Calu3 (cell line): ENCODE results near the gene TRIM10. TPM values are rescaled to one million over a fixed set of nuclear protein-coding genes. Genes with fewer than 3 reads are reported as not detected.
"Not testable (repeated sequence)": the region's sequence is repeated elsewhere in the genome, so short reads cannot be mapped to it uniquely, and the experiment has no call there.

Experiments used
- BruUV-seq: library from RNA; stranded (reverse); fragments of 400-500 nt; replicated peaks from 2 replicates; lab custom pipeline; 2021; lab: Mats Ljungman, UMichigan
- CTCF ChIA-PET: fragments of 300-600 bp; sonication (Branson Sonifier 250); formaldehyde crosslinking; loops from one replicate; lab custom pipeline; 2022; ENCODE audit warnings: antibody characterized with exemption; lab: Charles Lee
- DNase-seq: peaks from one replicate; pipeline ENCODE4 v3.0.0; 2022
- H3K27ac Mint-ChIP-seq: one replicate; pipeline ENCODE4 v1.8.0; 2022; ENCODE audit warnings: mixed read lengths; ENCODE audit not compliant: unreplicated experiment
- H3K27me3 Mint-ChIP-seq: one replicate; pipeline ENCODE4 v1.8.0; 2022; ENCODE audit warnings: mixed read lengths; ENCODE audit not compliant: unreplicated experiment
- H3K36me3 Mint-ChIP-seq: one replicate; pipeline ENCODE4 v1.8.0; 2022; ENCODE audit warnings: mild to moderate bottlenecking, moderate library complexity, mixed read lengths; ENCODE audit not compliant: insufficient read depth, unreplicated experiment
- H3K4me1 Mint-ChIP-seq: one replicate; pipeline ENCODE4 v1.8.0; 2022; ENCODE audit warnings: mild to moderate bottlenecking, low read depth, mixed read lengths; ENCODE audit not compliant: unreplicated experiment
- H3K4me3 Mint-ChIP-seq: one replicate; pipeline ENCODE4 v1.8.0; 2022; ENCODE audit warnings: mild to moderate bottlenecking, low read depth, moderate library complexity, mixed read lengths; ENCODE audit not compliant: unreplicated experiment
- H3K9me3 Mint-ChIP-seq: one replicate; pipeline ENCODE4 v1.8.0; 2022; ENCODE audit warnings: low read depth, mixed read lengths; ENCODE audit not compliant: unreplicated experiment
- CTCF ChIP-seq: fragments of 200-600 bp; IDR thresholded peaks from one replicate; pipeline ENCODE4 v1.8.0; 2022; ENCODE audit warnings: antibody characterized with exemption; ENCODE audit not compliant: unreplicated experiment
- intact Hi-C: fragments of 100-400 bp; cut with micrococcal nuclease; formaldehyde crosslinking; loops from one replicate; pipeline ENCODE4 v1.10.0; 2022; ENCODE audit not compliant: unreplicated experiment
- total RNA-seq: library from RNA; stranded (reverse); gene quantifications from 2 replicates; pipeline ENCODE4 v1.2.3, GENCODE V29; 2022

Gene TRIM10
- total RNA-seq, 1 experiment from 2014 or later = 1.8 TPM

GRCh38 chr6:30145818-30146217 lies 15.2 kb downstream of the TRIM10 start:
- Mint-ChIP-seq H3K27me3 (peaks cover 11% of the 10 kb centered on the region), H3K9me3 (no peaks in the 10 kb centered on the region), H3K27ac (no peak overlapping the region), H3K4me3 (no peak overlapping the region), H3K4me1 (peaks cover 12% of the 10 kb centered on the region), H3K36me3 (no peaks in the 10 kb centered on the region)
- DNase-seq = no peak
- intact Hi-C loops = no loop called here
- CTCF ChIA-PET = no interaction called here
- no peak for TF ChIP-seq CTCF
- BruUV-seq = no TSS peak

GRCh38 chr6:30144811-30145210 lies 16.2 kb downstream of the TRIM10 start:
- CTCF ChIA-PET = interaction anchor here (0.8 to 1.8 kb wide), 2 partner anchors 12 to 14 kb away, joined by 3 to 5 read pairs; no protein-coding TSS in a partner anchor
- no peak for TF ChIP-seq CTCF
- Mint-ChIP-seq H3K27me3 (peaks cover 11% of the 10 kb centered on the region), H3K9me3 (no peaks in the 10 kb centered on the region), H3K27ac (no peak overlapping the region), H3K4me1 (peaks cover 2% of the 10 kb centered on the region), H3K36me3 (no peaks in the 10 kb centered on the region), H3K4me3 (no peak overlapping the region)
- no TSS peak for BruUV-seq
- DNase-seq = no peak
- intact Hi-C loops = no loop called here

GRCh38 chr6:30143780-30144179 lies 17.2 kb downstream of the TRIM10 start:
- CTCF ChIA-PET = interaction anchor here (0.8 to 1.8 kb wide), 2 partner anchors 11 to 13 kb away, joined by 3 to 5 read pairs; no protein-coding TSS in a partner anchor

GRCh38 chr6:30142665-30143064 lies 18.3 kb downstream of the TRIM10 start:
- DNase-seq = no peak
- Mint-ChIP-seq H3K4me1 (no peaks in the 10 kb centered on the region), H3K27me3 (peaks cover 11% of the 10 kb centered on the region), H3K4me3 (no peak overlapping the region), H3K9me3 (no peaks in the 10 kb centered on the region), H3K36me3 (no peaks in the 10 kb centered on the region), H3K27ac (no peak overlapping the region)
- CTCF ChIA-PET = interaction anchor here (0.7 kb wide), 1 partner anchor 50 kb away, joined by 5 read pairs; no protein-coding TSS in a partner anchor
- intact Hi-C loops = no loop called here
- BruUV-seq = no TSS peak
- no peak for TF ChIP-seq CTCF

More at GRCh38 chr6:30143780-30144179, 17.2 kb downstream of the TRIM10 start:
- Mint-ChIP-seq H3K27me3 (peaks cover 11% of the 10 kb centered on the region), H3K9me3 (no peaks in the 10 kb centered on the region), H3K36me3 (no peaks in the 10 kb centered on the region), H3K27ac (no peak overlapping the region), H3K4me1 (no peaks in the 10 kb centered on the region), H3K4me3 (no peak overlapping the region)
- no peak for TF ChIP-seq CTCF
- no TSS peak for BruUV-seq
- intact Hi-C loops = no loop called here
- DNase-seq = no peak

GRCh38 chr6:30140240-30140639 lies 20.8 kb downstream of the TRIM10 start:
- BruUV-seq, CTCF ChIA-PET: not testable (repeated sequence)
- H3K27me3 Mint-ChIP-seq = peaks cover 11% of the 10 kb centered on the region

More at GRCh38 chr6:30140240-30140639, 20.8 kb downstream of the TRIM10 start:
- H3K36me3 Mint-ChIP-seq, DNase-seq, intact Hi-C loops, H3K9me3 Mint-ChIP-seq, H3K4me3 Mint-ChIP-seq, H3K27ac Mint-ChIP-seq, H3K4me1 Mint-ChIP-seq: not testable (repeated sequence)
